Smooth muscle cell (in vitro differentiated cells): ENCODE data around the gene THAP12. TPM values are rescaled to one million over a fixed set of nuclear protein-coding genes. Genes with fewer than 3 reads are reported as not detected.
A peak's percentile ranks its signal among the peaks of the same experiment; 100 is the strongest.

Experiments
- DNase-seq: peaks from one replicate; lab custom pipeline; 2025; ENCODE audit not compliant: unreplicated experiment; lab: John Stamatoyannopoulos, UW
- H2AFZ ChIP-seq: fragments of 200-600 bp; sonication (generic); 2 replicates; pipeline ENCODE4 v1.6.0; 2016; ENCODE audit warnings: antibody characterized with exemption, low read depth, mild to moderate bottlenecking
- H3F3A ChIP-seq: fragments of 200-600 bp; sonication (generic); 2 replicates; pipeline ENCODE4 v1.6.0; 2017; ENCODE audit warnings: antibody characterized with exemption, low read depth
- H3K27ac ChIP-seq: fragments of 200-600 bp; sonication (generic); 2 replicates; pipeline ENCODE4 v1.5.1; 2016; ENCODE audit warnings: low read depth, mild to moderate bottlenecking
- H3K27me3 ChIP-seq: fragments of 200-600 bp; sonication (generic); 2 replicates; pipeline ENCODE4 v1.6.1; 2016; ENCODE audit warnings: low read depth, mild to moderate bottlenecking
- H3K36me3 ChIP-seq: fragments of 200-600 bp; sonication (generic); 2 replicates; pipeline ENCODE4 v1.5.1; 2016; ENCODE audit warnings: low read depth
- H3K4me1 ChIP-seq: fragments of 200-600 bp; sonication (generic); 2 replicates; pipeline ENCODE4 v1.5.1; 2016; ENCODE audit warnings: low read depth
- H3K4me2 ChIP-seq: fragments of 200-600 bp; sonication (generic); 2 replicates; pipeline ENCODE4 v1.6.0; 2016; ENCODE audit warnings: mild to moderate bottlenecking
- H3K4me3 ChIP-seq: fragments of 200-600 bp; sonication (generic); 2 replicates; pipeline ENCODE4 v1.5.1; 2016; ENCODE audit warnings: mild to moderate bottlenecking
- H3K79me2 ChIP-seq: fragments of 200-600 bp; sonication (generic); 2 replicates; pipeline ENCODE4 v1.6.0; 2016; ENCODE audit warnings: low read depth, mild to moderate bottlenecking
- H3K9ac ChIP-seq: fragments of 200-600 bp; sonication (generic); 2 replicates; pipeline ENCODE4 v1.6.0; 2016; ENCODE audit warnings: low read depth
- H3K9me3 ChIP-seq: fragments of 200-600 bp; sonication (generic); replicated peaks from 2 replicates; pipeline ENCODE4 v1.5.1; 2016; ENCODE audit warnings: low read depth
- H4K20me1 ChIP-seq: fragments of 200-600 bp; sonication (generic); 2 replicates; pipeline ENCODE4 v1.6.0; 2016; ENCODE audit warnings: low read depth
- CTCF ChIP-seq: fragments of 200-600 bp; sonication (generic); IDR thresholded peaks from 2 replicates; pipeline ENCODE4 v1.5.1; 2017; ENCODE audit warnings: borderline replicate concordance, mild to moderate bottlenecking, antibody characterized with exemption; ENCODE audit not compliant: insufficient read depth, poor library complexity, severe bottlenecking
- WGBS: methylation state at CpG from one replicate; pipeline ENCODE4 v1.1.7; 2016; ENCODE audit warnings: low lambda C conversion rate; 5-methylcytosine and 5-hydroxymethylcytosine counted together
- polyA plus RNA-seq: library from polyadenylated mRNA; unstranded; fragments of >200 nt; fragmentation: Nextera tagmentation; extraction: Ambion mirVana; gene quantifications from 2 replicates; pipeline ENCODE4 v1.2.1, GENCODE V29; 2016
- total RNA-seq: library from RNA; depleted of rRNA; stranded (reverse); fragments of >200 nt; gene quantifications from 2 replicates; pipeline ENCODE4 v1.2.3, GENCODE V29; 2014

Gene THAP12
- total and polyA plus RNA-seq, 2 experiments from 2014 or later: 17.2 to 55.0 TPM

GRCh38 chr11:76334826-76335389, 46.0 kb downstream of the THAP12 start:
- 95% methylated on average over 5 of the region's 5 CpGs for WGBS
- Histone ChIP-seq H3K27me3 (no peaks in the 10 kb centered on the region), H3K4me2 (no peak overlapping the region), H3F3A (no peaks in the 10 kb centered on the region), H3K9ac (no peak overlapping the region), H3K36me3 (no peaks in the 10 kb centered on the region), H3K9me3 (no peaks in the 10 kb centered on the region), H3K4me3 (no peak overlapping the region), H2AFZ (no peak overlapping the region), H4K20me1 (no peaks in the 10 kb centered on the region), H3K4me1 (no peaks in the 10 kb centered on the region), H3K27ac (no peak overlapping the region), H3K79me2 (no peaks in the 10 kb centered on the region)
- DNase-seq: no peak
- no peak for TF ChIP-seq CTCF

GRCh38 chr11:76330651-76331050, 50.3 kb downstream of the THAP12 start:
- Histone ChIP-seq H3K4me1 (no peaks in the 10 kb centered on the region), H3K27me3 (no peaks in the 10 kb centered on the region), H3K79me2 (no peaks in the 10 kb centered on the region), H3F3A (no peaks in the 10 kb centered on the region), H3K36me3 (no peaks in the 10 kb centered on the region), H3K4me3 (no peak overlapping the region), H3K9me3 (no peaks in the 10 kb centered on the region), H3K27ac (no peak overlapping the region), H3K4me2 (no peak overlapping the region), H3K9ac (no peak overlapping the region), H2AFZ (no peak overlapping the region), H4K20me1 (no peaks in the 10 kb centered on the region)
- no peak for DNase-seq
- 97% methylated on average over 7 of the region's 7 CpGs for WGBS
- no peak for TF ChIP-seq CTCF

DNA sequence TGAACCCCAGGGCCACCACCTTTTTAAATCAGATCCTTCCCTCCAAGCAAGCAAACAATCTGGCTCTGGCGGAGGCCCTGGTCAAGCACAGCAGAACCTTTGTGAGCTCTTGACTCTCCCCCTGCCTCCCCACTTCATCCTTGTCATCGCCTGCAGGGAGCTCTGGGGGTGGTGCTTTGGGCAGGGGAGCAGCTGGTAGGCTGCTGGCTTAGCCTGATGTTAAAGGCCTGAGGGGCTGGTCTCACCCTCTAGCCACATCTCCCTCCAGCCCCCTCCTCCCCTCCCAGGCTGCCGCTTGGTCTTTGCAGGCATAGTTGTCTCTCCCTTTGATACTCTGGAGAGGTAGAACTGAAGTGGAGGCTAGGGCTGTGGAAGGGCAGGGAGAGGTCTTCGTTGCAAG, 50.9 kb downstream of the THAP12 start:
- Histone ChIP-seq H3K4me2 (peak overlapping the region; percentile 34), H3K27ac (no peak overlapping the region), H2AFZ (no peak overlapping the region), H3K9ac (no peak overlapping the region), H3K79me2 (no peaks in the 10 kb centered on the region), H3K27me3 (no peaks in the 10 kb centered on the region), H3K36me3 (no peaks in the 10 kb centered on the region), H3K4me3 (no peak overlapping the region), H3K9me3 (no peaks in the 10 kb centered on the region), H3K4me1 (no peaks in the 10 kb centered on the region), H4K20me1 (no peaks in the 10 kb centered on the region), H3F3A (no peaks in the 10 kb centered on the region)
- no peak for DNase-seq
- 66% methylated on average over 4 of the region's 4 CpGs for WGBS
- TF ChIP-seq CTCF: no peak

DNA sequence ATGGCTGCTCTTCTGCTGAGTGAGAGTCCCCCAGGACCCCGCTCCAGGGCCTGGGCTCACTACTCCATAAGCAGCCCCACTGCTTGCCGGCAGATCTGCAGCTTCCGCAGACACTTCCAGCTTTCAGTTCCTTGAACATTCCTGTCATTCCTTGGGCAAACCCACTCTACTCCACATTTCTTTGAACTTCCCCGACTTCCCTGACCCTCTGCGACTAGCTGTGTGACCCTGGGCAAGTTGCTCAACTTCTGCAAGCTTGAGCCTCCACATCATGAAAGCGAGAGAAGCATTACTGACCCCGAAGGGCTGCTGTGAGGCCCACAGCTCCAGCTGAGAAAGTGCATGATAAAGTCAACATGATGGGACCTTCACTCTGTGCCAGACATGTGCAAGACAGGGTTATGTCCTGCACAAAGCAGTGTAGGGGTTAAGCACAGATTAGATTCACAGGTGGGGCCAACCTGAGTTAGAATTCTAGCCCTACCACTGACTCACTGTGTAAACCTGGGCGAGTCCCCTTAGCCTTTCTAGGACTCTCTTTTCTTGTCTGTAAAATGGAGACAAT, 51.8 kb downstream of the THAP12 start:
- no peak overlapping the region for H3K27ac ChIP-seq
- H4K20me1 ChIP-seq: no peaks in the 10 kb centered on the region
- TF ChIP-seq CTCF: no peak
- no peaks in the 10 kb centered on the region for H3K9me3 ChIP-seq
- H3K4me1 ChIP-seq: no peaks in the 10 kb centered on the region
- WGBS: 24% methylated on average over 8 of the region's 8 CpGs
- H2AFZ ChIP-seq: peak overlapping the region; percentile 55
- no peak for DNase-seq
- no peaks in the 10 kb centered on the region for H3K79me2 ChIP-seq
- no peaks in the 10 kb centered on the region for H3F3A ChIP-seq
- no peak overlapping the region for H3K9ac ChIP-seq
- H3K4me3 ChIP-seq: no peak overlapping the region
- H3K4me2 ChIP-seq: peak overlapping the region; percentile 34
- no peaks in the 10 kb centered on the region for H3K27me3 ChIP-seq
- no peaks in the 10 kb centered on the region for H3K36me3 ChIP-seq
